Parathyroid adenoma (tissue), 2 donors: Measurements from ENCODE around the gene RTP2.

Experiments used
- H2AFZ ChIP-seq: fragments of 300-600 bp; sonication (generic); one replicate; pipeline ENCODE4 v1.7.0; 2017; ENCODE audit warnings: antibody characterized with exemption, mild to moderate bottlenecking
- H3K27ac ChIP-seq: fragments of 300-600 bp; sonication (generic); one replicate; pipeline ENCODE4 v1.7.0; 2017
- H3K27me3 ChIP-seq: fragments of 300-600 bp; sonication (generic); one replicate; pipeline ENCODE4 v1.7.0; 2017; ENCODE audit warnings: low read length; ENCODE audit not compliant: control insufficient read depth, insufficient read depth
- H3K36me3 ChIP-seq: fragments of 300-600 bp; sonication (generic); one replicate; pipeline ENCODE4 v1.7.0; 2017; ENCODE audit warnings: low read length; ENCODE audit not compliant: control insufficient read depth, insufficient read depth
- H3K4me1 ChIP-seq: fragments of 300-600 bp; sonication (generic); one replicate; pipeline ENCODE4 v1.7.0; 2017; ENCODE audit warnings: control low read depth
- H3K4me2 ChIP-seq: fragments of 300-600 bp; sonication (generic); one replicate; pipeline ENCODE4 v1.7.0; 2017; ENCODE audit warnings: low read length
- H3K4me3 ChIP-seq: fragments of 300-600 bp; sonication (generic); one replicate; pipeline ENCODE4 v1.7.0; 2017; ENCODE audit warnings: low read depth, low read length
- H3K79me2 ChIP-seq: fragments of 300-600 bp; sonication (generic); one replicate; pipeline ENCODE4 v1.7.0; 2017; ENCODE audit warnings: control low read depth
- H3K9ac ChIP-seq: fragments of 300-600 bp; sonication (generic); one replicate; pipeline ENCODE4 v1.7.0; 2017; ENCODE audit warnings: mild to moderate bottlenecking
- H3K9me3 ChIP-seq: fragments of 300-600 bp; sonication (generic); one replicate; pipeline ENCODE4 v1.7.0; 2017; ENCODE audit warnings: low read length; ENCODE audit not compliant: control insufficient read depth
- TF ChIP-seq, protein P1 (sequence below): fragments of 300-600 bp; sonication (generic); IDR thresholded peaks from one replicate; pipeline ENCODE4 v1.7.0; 2017; ENCODE audit warnings: antibody characterized with exemption, mild to moderate bottlenecking
- donor health status: primary hyperparathyroidism.

RTP2 gene

GRCh38 chr3:187741403-187742350 lies 39.3 kb upstream of the RTP2 start:
- H3K36me3 ChIP-seq = no peaks in the 10 kb centered on the region
- peak overlapping the region; percentile 100 for H3K27ac ChIP-seq
- H3K9me3 ChIP-seq = no peaks in the 10 kb centered on the region
- H3K9ac ChIP-seq = peak overlapping the region; percentile 49
- H3K4me3 ChIP-seq = peak overlapping the region; percentile 79
- H3K4me2 ChIP-seq = peak overlapping the region; percentile 97
- peak overlapping the region; percentile 99 for H2AFZ ChIP-seq
- H3K27me3 ChIP-seq = no peaks in the 10 kb centered on the region
- H3K4me1 ChIP-seq = peaks cover 7% of the 10 kb centered on the region
- TF ChIP-seq, protein P1, sequence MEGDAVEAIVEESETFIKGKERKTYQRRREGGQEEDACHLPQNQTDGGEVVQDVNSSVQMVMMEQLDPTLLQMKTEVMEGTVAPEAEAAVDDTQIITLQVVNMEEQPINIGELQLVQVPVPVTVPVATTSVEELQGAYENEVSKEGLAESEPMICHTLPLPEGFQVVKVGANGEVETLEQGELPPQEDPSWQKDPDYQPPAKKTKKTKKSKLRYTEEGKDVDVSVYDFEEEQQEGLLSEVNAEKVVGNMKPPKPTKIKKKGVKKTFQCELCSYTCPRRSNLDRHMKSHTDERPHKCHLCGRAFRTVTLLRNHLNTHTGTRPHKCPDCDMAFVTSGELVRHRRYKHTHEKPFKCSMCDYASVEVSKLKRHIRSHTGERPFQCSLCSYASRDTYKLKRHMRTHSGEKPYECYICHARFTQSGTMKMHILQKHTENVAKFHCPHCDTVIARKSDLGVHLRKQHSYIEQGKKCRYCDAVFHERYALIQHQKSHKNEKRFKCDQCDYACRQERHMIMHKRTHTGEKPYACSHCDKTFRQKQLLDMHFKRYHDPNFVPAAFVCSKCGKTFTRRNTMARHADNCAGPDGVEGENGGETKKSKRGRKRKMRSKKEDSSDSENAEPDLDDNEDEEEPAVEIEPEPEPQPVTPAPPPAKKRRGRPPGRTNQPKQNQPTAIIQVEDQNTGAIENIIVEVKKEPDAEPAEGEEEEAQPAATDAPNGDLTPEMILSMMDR = peak; percentile 88
- H3K79me2 ChIP-seq = peaks cover 14% of the 10 kb centered on the region

GRCh38 chr3:187740421-187741399 lies 38.4 kb upstream of the RTP2 start:
- TF ChIP-seq, protein P1 = peak; percentile 91
- H3K4me3 ChIP-seq = peak overlapping the region; percentile 79
- peak overlapping the region; percentile 70 for H3K9ac ChIP-seq
- H3K4me1 ChIP-seq = peaks cover 7% of the 10 kb centered on the region
- no peaks in the 10 kb centered on the region for H3K9me3 ChIP-seq
- peak overlapping the region; percentile 99 for H2AFZ ChIP-seq
- peaks cover 14% of the 10 kb centered on the region for H3K79me2 ChIP-seq
- H3K27me3 ChIP-seq = no peaks in the 10 kb centered on the region
- peak overlapping the region; percentile 100 for H3K27ac ChIP-seq
- H3K36me3 ChIP-seq = no peaks in the 10 kb centered on the region
- peak overlapping the region; percentile 97 for H3K4me2 ChIP-seq

DNA sequence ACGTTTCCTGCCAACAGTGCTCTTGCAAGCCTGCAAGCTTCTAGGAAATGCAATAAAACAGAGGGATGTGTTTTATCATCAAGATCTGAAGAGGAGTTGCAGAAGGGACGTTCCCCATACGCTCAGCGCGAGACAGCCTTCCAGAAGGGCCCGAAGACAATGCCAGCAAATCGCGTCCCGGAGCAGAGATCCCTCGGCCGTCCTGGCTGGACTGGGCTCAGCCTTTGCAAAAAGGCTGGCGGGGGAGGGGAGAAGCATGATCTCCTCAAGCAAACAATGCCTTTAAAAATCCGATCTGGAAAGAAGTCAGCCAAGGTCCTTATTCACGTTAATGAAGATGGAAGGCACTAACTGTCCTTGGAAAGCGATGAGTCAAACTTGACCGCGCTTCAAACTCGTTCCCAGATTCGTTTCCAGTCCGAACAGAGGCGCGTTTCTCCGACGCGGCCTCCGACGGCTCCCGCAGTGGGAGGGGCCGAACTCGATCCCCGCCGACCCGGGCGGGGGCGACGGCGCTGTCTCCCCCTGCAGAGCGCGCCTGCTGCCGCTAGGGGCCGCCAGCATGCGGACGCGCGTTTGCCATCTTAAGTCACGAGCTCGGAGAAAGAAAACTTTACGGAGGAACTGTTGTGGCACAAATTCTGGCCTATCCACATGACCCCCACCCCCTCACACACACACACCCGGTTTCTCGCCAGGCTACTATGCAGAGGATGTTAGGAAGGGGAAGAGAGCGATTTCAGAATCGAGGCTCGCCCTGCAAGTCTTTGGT lies 37.4 kb upstream of the RTP2 start:
- peak overlapping the region; percentile 70 for H3K9ac ChIP-seq
- TF ChIP-seq, protein P1 = peak; percentile 99

GRCh38 chr3:187739094-187739560 lies 36.8 kb upstream of the RTP2 start:
- peaks cover 7% of the 10 kb centered on the region for H3K4me1 ChIP-seq
- H3K4me3 ChIP-seq = peak overlapping the region; percentile 79
- no peaks in the 10 kb centered on the region for H3K9me3 ChIP-seq
- H3K36me3 ChIP-seq = no peaks in the 10 kb centered on the region
- TF ChIP-seq, protein P1 = no peak
- H3K27me3 ChIP-seq = no peaks in the 10 kb centered on the region
- H3K27ac ChIP-seq = peak overlapping the region; percentile 100
- peak overlapping the region; percentile 99 for H2AFZ ChIP-seq
- peak overlapping the region; percentile 70 for H3K9ac ChIP-seq
- H3K79me2 ChIP-seq = peaks cover 14% of the 10 kb centered on the region
- H3K4me2 ChIP-seq = peak overlapping the region; percentile 97

More for the DNA sequence above, 37.4 kb upstream of the RTP2 start:
- no peaks in the 10 kb centered on the region for H3K36me3 ChIP-seq
- no peaks in the 10 kb centered on the region for H3K9me3 ChIP-seq
- H2AFZ ChIP-seq = peak overlapping the region; percentile 99
- peaks cover 14% of the 10 kb centered on the region for H3K79me2 ChIP-seq
- peak overlapping the region; percentile 79 for H3K4me3 ChIP-seq
- peak overlapping the region; percentile 97 for H3K4me2 ChIP-seq
- H3K4me1 ChIP-seq = peaks cover 7% of the 10 kb centered on the region
- H3K27ac ChIP-seq = peak overlapping the region; percentile 100
- no peaks in the 10 kb centered on the region for H3K27me3 ChIP-seq
